GM11168 (cell line): ENCODE results near the gene INHBC.
"Not testable (repeated sequence)": the region's sequence is repeated elsewhere in the genome, so short reads cannot be mapped to it uniquely, and the experiment has no call there.

ENCODE experiments used
- in situ Hi-C: fragments of 300-500 bp; cut with MboI; formaldehyde crosslinking; loops from one replicate; pipeline ENCODE4 v1.12.0; 2022; ENCODE audit warnings: low sequenced_read_pairs; ENCODE audit not compliant: unreplicated experiment

The INHBC gene

DNA sequence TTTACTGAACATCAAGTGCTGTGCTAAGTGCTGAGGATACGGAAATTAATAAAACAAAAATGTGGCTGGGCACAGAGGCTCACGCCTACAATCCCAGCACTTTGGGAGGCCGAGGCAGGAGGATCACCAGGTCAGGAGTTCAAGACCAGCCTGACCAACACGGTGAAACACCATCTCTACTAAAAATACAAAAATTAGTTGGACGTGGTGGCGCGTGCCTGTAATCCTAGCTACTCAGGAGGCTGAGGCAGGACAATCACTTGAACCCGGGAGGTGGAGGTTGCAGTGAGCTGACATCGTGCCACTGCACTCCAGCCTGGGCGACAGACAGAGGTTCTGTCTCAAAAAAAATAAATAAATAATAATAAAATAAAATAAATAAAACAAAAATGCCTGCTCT lies 7.6 kb upstream of the INHBC start:
- in situ Hi-C loops, result not testable (repeated sequence)

- in situ Hi-C loops, result no loop called here
These were observed 5.6 kb upstream of the INHBC start for GRCh38 chr12:57428965-57429364.

DNA sequence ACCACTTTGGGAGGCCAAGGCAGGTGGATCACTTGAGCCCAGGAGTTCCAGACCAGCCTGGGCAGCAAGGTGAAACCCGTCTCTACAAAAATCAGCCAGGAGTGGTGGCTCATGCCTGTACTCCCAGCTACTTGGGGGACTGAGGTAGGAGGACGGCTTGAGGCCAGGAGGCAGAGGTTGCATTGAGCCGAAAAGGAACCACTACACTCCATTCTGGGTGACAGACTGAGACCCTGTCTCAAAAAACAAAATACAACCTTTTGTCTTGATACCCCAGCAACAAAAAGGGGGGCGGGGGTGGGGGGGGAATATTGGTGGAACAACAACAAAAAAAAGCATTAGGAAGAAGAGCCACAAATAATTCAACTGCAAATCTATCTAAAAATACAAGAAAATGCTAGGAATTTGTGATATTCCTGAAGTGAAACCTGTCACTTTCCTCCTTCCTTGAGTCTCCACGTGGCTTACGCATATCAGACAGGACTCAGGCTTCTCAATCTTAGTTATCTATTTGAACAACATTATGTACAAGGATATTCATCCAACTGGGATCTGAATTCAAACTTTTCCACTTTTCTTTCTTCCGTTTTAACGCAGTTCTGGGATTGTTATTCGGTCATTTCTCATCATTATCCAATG lies 5.0 kb upstream of the INHBC start:
- in situ Hi-C loops, result no loop called here

GRCh38 chr12:57430112-57430930 lies 4.3 kb upstream of the INHBC start:
- in situ Hi-C loops, result no loop called here

GRCh38 chr12:57430931-57431566 lies 3.5 kb upstream of the INHBC start, which contains the start of gene R3HDM2:
R3HDM2 (minus strand) TSS chr12:57431043; CDS start chr12:57310428, 120,615 bp downstream.
- in situ Hi-C loops, result no loop called here

DNA sequence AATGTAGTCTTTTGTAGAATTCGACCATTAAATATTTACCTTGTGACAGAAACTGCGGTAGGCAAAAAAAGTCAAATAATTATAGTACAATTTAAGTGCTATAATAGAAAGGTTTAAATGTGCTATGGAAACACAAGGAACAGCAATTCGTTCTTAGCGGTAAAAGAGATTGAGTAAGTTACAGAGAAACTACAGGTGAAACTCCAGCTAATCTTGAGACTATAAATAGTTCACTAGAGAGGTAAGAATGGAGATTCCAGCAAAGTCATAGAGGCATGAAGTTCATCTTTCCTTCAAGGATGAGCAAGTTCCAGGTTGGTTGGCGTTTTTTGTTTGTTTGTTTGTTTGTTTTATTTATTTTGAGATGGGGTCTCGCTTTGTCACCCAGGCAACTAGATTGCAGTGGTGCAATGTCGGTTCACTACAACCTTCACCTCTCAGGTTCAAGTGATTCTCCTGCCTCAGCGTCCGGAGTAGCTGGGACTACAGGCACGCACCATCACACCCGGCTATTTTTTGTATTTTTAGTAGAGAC lies 2.9 kb upstream of the INHBC start:
- in situ Hi-C loops, result no loop called here

GRCh38 chr12:57433370-57433769 lies 1.2 kb upstream of the INHBC start:
- in situ Hi-C loops, result no loop called here

GRCh38 chr12:57435293-57435692 lies 709 bp downstream of the INHBC start:
- in situ Hi-C loops, result no loop called here

- in situ Hi-C loops, result no loop called here
These were observed 3.8 kb downstream of the INHBC start for GRCh38 chr12:57438400-57438799.

DNA sequence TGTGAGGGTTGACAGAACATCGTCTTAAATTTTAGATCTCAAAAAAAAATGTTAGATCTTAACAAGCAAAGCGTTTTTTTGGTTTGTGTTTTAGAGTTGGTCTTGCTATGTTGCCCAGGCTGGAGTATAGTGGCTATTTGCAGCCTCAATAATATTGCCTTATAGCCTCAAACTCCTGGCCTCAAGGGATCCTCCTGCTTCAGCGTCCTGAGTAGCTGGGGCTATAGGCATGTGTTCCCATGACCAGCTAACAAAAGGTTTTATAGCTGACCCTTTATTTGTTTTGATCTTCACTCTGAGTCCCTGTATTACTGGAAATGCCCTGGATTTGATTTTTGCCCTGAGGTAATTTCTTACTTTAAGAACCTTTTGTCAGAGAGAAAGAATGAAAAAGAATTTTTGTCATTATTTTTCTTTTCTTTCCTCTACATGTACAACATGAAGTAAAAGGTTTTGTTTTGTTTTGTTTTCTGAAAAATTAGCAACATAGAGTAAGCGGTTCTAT lies 5.2 kb downstream of the INHBC start:
- in situ Hi-C loops, result no loop called here

- in situ Hi-C loops, result not testable (repeated sequence)
These were observed 6.8 kb downstream of the INHBC start for GRCh38 chr12:57441393-57441792.

- in situ Hi-C loops, result no loop called here
These were observed 7.4 kb downstream of the INHBC start for GRCh38 chr12:57441846-57442427.

GRCh38 chr12:57444337-57444736 lies 9.8 kb downstream of the INHBC start:
- in situ Hi-C loops, result not testable (repeated sequence)

- in situ Hi-C loops, result no loop called here
These were observed 10.2 kb downstream of the INHBC start for GRCh38 chr12:57444744-57445143.

GRCh38 chr12:57446292-57446960 lies 11.8 kb downstream of the INHBC start:
- in situ Hi-C loops, result no loop called here

GRCh38 chr12:57448669-57449068 lies 14.1 kb downstream of the INHBC start:
- in situ Hi-C loops, result no loop called here

GRCh38 chr12:57449375-57449774 lies 14.8 kb downstream of the INHBC start:
- in situ Hi-C loops, result no loop called here

DNA sequence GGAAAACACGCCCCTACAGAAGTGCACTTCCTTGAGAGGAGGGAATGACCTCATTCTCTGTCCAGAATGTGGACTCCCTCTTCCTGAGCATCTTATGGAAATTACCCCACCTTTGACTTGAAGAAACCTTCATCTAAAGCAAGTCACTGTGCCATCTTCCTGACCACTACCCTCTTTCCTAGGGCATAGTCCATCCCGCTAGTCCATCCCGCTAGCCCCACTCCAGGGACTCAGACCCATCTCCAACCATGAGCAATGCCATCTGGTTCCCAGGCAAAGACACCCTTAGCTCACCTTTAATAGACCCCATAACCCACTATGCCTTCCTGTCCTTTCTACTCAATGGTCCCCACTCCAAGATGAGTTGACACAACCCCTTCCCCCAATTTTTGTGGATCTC lies 15.5 kb downstream of the INHBC start:
- in situ Hi-C loops, result no loop called here

DNA sequence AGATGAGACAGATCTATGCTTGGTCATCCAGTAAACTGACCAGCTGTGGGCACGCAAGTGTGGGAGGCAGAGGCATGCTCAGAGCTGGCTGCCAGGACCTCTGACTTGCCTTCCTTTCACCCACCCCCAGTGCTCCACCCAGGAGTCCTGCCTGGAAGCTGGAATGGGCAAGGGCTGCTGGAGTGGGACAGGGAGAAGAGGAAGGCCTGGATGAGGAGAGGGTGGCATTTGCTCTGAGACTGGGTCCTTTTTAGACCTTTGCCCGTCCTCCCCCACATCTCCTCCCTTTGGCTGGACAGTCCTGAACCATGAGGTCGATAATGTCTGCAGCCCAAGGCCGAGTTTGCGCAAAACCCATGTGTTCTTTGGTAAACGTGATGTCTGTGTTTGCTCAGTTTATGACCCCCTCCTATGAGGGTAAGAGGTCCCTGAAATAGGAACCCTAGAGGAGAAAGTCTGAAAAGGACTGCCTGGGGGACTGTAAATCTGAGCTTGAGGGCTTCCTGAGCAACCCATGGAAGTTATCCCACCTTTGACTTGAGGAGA lies 16.7 kb downstream of the INHBC start:
- in situ Hi-C loops, result no loop called here
